Hematopoietic multipotent progenitor cell treated with erythropoietin and hydrocortisone succinate and interleukin-3 and kit ligand, for 8 days (in vitro differentiated cells): Measurements from ENCODE around the gene PARVG.

Source experiments
- DNase-seq: peaks from one replicate; pipeline ENCODE4 v3.0.0-alpha.2; 2015

The PARVG gene

GRCh38 chr22:44247923-44248892 lies 67.5 kb downstream of the PARVG start:
- DNase-seq = no peak

GRCh38 chr22:44248926-44249325 lies 68.2 kb downstream of the PARVG start:
- no peak for DNase-seq

GRCh38 chr22:44249376-44250147 lies 68.8 kb downstream of the PARVG start:
- DNase-seq = no peak

GRCh38 chr22:44254811-44255210 lies 74.1 kb downstream of the PARVG start:
- DNase-seq = no peak

- no peak for DNase-seq
Measured at GRCh38 chr22:44256085-44256484, 75.4 kb downstream of the PARVG start.

GRCh38 chr22:44256556-44257485 lies 76.1 kb downstream of the PARVG start:
- DNase-seq = no peak
